ENCODE measurements around the gene FCAMR. TPM values are rescaled to one million over a fixed set of nuclear protein-coding genes. Genes with fewer than 3 reads are reported as not detected.

The FCAMR gene
- total RNA-seq, 2 experiments from 2014 or later, result not detected

GRCh38 chr1:206922524-206922923 lies 47.7 kb downstream of the FCAMR start:
- DNase-seq, result no peak
- Mint-ChIP-seq H3K4me1 (peaks cover 35% of the 10 kb centered on the region), H3K36me3 (ENCODE audit: low read depth) (peaks cover 24% of the 10 kb centered on the region), H3K27me3 (no peaks in the 10 kb centered on the region), H3K9me3 (no peaks in the 10 kb centered on the region), H3K4me3 (no peak overlapping the region), H3K27ac (no peak overlapping the region)
- ChIA-PET CTCF (interaction anchor here (0.6 to 2.9 kb wide), 15 partner anchors 9 to 310 kb away, joined by 3 to 31 read pairs (median 5); partner anchors contain the start of gene EIF2D), POLR2A (no interaction called here)

DNA sequence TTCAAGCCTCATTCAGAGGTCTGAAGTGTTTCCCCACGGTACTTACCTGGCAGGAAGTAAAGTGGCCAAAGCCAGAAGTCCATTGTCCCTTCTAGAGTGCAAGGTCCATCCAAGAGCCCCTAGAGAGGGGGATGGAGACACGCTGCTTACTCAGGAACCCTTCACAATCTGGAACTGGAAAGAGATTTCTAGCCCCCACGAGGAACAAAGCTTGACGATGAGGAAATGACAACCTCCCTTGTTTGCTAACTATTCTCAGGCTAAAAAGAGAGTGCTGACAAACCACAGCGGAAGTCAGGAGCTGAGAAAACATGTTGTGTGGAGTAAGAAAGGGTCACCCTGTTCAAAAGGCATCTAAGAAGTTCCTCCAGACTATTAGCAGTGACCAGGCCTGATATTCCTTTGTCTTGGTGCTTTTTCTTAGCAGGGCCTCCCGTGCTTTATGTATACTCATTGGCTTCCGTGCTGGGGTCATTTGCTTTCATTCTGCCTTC lies 48.4 kb downstream of the FCAMR start, which contains the start of gene FCMR:
FCMR (minus strand) TSS at position 170 of the 494 bp plus-strand sequence; CDS start at position 83, 87 bp downstream.
- DNase-seq, result peak; percentile 73
- no peak within 1 kb of the TSS for H3K4me3 Mint-ChIP-seq
- POLR2A ChIA-PET, result no interaction called here
- peaks cover 30% of the 10 kb centered on the region for H3K36me3 Mint-ChIP-seq (ENCODE audit: low read depth)
- H3K9me3 Mint-ChIP-seq, result no peaks in the 10 kb centered on the region
- peaks cover 40% of the 10 kb centered on the region for H3K4me1 Mint-ChIP-seq
- no peaks in the 10 kb centered on the region for H3K27me3 Mint-ChIP-seq
- CTCF ChIA-PET, result interaction anchor here (0.7 to 2.9 kb wide), 14 partner anchors 9 to 309 kb away, joined by 3 to 31 read pairs (median 4); partner anchors contain the start of gene EIF2D
- no peak within 1 kb of the TSS for H3K27ac Mint-ChIP-seq

GRCh38 chr1:206918076-206918475 lies 52.2 kb downstream of the FCAMR start:
- ChIA-PET POLR2A (no interaction called here), CTCF (interaction anchor here (0.6 to 1.7 kb wide), 12 partner anchors 9 to 364 kb away, joined by 3 to 7 read pairs (median 3); no protein-coding TSS in a partner anchor)
- Mint-ChIP-seq H3K27ac (peak overlapping the region; percentile 81), H3K36me3 (ENCODE audit: low read depth) (peaks cover 64% of the 10 kb centered on the region), H3K27me3 (no peaks in the 10 kb centered on the region), H3K4me1 (peaks cover 73% of the 10 kb centered on the region), H3K4me3 (peak overlapping the region; percentile 60), H3K9me3 (no peaks in the 10 kb centered on the region)
- no peak for DNase-seq

DNA sequence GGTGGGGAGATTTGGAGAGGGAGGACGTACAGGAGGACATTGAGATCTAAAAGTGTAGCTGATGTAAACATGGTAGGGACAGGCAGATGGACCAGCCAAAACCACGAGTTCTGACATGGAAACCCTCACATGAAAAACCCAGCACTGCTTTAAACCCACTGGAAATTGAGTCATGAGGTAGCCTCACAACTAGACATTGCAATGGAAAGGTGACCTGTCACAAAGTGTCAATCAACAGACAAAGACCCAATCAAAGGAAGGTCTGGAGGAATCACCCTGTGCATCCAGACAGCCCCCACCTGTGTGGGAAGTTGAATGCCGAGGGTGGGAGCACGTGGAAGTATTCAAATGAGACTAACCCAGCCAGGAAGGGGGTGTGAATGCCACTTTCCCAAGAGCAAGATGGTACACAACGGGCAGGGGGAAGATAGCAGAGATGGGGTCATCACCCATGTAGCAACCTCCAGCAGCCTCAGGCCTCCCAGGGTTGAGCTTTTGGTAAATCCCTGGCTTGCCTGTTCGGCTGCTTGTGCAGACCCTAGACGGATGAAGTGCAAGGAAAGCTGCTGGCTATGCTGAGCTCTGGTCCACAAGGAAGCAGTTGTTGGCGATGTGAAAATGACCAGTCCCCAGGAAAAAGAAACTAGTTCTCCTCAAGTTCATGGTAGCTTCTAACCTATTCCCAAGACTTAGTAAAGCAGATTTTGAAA lies 54.1 kb downstream of the FCAMR start:
- ChIA-PET POLR2A (no interaction called here), CTCF (interaction anchor here (0.6 to 2.2 kb wide), 10 partner anchors 9 to 183 kb away, joined by 3 to 5 read pairs (median 4); no protein-coding TSS in a partner anchor)
- peaks cover 82% of the 10 kb centered on the region for H3K36me3 Mint-ChIP-seq (ENCODE audit: low read depth)
- H3K4me1 Mint-ChIP-seq, result peaks cover 89% of the 10 kb centered on the region
- H3K27me3 Mint-ChIP-seq, result no peaks in the 10 kb centered on the region
- no peaks in the 10 kb centered on the region for H3K9me3 Mint-ChIP-seq
- peak overlapping the region; percentile 4 for H3K4me3 Mint-ChIP-seq
- no peak overlapping the region for H3K27ac Mint-ChIP-seq
- DNase-seq, result no peak

GRCh38 chr1:206915030-206915735 lies 55.1 kb downstream of the FCAMR start:
- POLR2A ChIA-PET, result no interaction called here
- no peaks in the 10 kb centered on the region for H3K9me3 Mint-ChIP-seq
- CTCF ChIA-PET, result interaction anchor here (1.0 to 4.0 kb wide), 5 partner anchors 15 to 189 kb away, joined by 3 to 32 read pairs (median 5); no protein-coding TSS in a partner anchor
- H3K27me3 Mint-ChIP-seq, result no peaks in the 10 kb centered on the region
- H3K4me1 Mint-ChIP-seq, result peaks cover 89% of the 10 kb centered on the region
- H3K4me3 Mint-ChIP-seq, result no peak overlapping the region
- peaks cover 82% of the 10 kb centered on the region for H3K36me3 Mint-ChIP-seq (ENCODE audit: low read depth)
- DNase-seq, result no peak
- H3K27ac Mint-ChIP-seq, result peak overlapping the region; percentile 71

DNA sequence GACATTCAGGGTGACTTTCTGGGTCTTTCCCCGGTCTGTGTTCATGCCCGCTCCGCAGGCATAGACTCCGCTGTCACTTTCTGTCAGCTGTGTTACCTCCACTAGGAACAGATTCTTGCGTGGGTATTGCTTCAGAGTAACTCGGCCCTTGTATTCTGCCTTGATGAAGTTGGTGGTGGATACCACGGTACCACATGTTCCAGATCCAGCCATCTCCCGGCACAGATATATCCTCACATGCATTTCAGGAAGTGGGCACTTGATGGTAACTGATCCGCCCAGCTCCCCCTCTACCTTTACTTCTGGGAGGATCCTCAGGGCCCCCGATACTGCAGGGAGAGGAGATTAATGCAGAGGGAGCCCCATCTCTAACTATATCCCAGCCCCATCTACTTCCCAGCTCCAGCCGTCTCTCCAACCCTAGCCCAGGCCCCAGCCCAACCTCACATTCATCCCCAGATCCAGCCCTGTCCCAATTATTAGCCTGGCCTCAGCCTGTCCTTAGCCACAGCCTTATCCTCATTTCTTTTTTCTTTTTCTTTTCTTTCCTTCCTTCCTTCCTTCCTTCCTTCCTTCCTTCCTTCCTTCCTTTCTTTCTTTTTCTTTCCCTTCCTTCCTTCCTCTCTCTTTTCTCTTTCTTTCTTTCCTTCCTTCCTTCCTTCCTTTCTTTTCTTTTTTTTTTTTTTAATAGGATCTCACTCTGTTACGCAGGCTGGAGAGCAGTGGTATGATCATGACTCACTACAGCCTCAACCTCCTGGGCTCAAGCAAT lies 56.3 kb downstream of the FCAMR start:
- H3K36me3 Mint-ChIP-seq (ENCODE audit: low read depth), result peaks cover 77% of the 10 kb centered on the region

DNA sequence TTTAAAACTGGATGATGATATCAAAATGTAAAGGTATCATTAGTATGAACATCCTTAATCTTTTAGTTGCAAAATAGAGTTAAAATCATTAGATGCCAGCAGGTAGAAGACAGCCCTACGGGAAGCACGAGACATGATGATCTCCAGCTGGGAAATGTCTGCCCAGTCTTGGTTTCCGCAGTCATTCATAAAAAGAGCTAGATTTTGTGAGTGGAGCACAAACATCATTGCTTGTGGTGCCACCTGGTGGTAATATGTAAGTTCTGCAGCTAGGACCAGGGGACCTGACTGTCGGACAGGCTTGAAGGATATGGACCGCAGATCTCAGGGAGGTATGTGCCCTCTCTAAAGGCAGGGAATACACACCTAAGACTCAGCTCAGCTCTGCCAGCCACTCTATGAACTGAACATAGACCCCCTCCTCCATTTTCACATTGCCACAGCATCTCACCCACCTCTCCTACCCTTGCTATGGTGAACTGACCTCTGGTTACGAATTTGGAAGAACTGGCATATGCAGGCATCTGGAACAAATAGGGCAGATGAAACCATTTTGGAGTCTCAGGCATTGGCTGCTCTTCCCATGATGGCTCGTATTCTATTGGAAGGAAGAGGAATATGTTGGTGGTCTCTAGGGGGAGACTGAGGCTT lies 57.7 kb downstream of the FCAMR start:
- peaks cover 81% of the 10 kb centered on the region for H3K36me3 Mint-ChIP-seq (ENCODE audit: low read depth)
- no peaks in the 10 kb centered on the region for H3K9me3 Mint-ChIP-seq
- no peak overlapping the region for H3K4me3 Mint-ChIP-seq
- H3K27me3 Mint-ChIP-seq, result no peaks in the 10 kb centered on the region
- peaks cover 88% of the 10 kb centered on the region for H3K4me1 Mint-ChIP-seq
- H3K27ac Mint-ChIP-seq, result no peak overlapping the region
- ChIA-PET CTCF (interaction anchor here (0.7 to 4.0 kb wide), 56 partner anchors 9 to 283 kb away, joined by 3 to 32 read pairs (median 4); partner anchors contain the start of genes DYRK3, FCMR and IL19), POLR2A (no interaction called here)
- peak; percentile 76 for DNase-seq

More for the DNA sequence above, 56.3 kb downstream of the FCAMR start:
- Mint-ChIP-seq H3K27me3 (no peaks in the 10 kb centered on the region), H3K4me3 (no peak overlapping the region), H3K27ac (no peak overlapping the region), H3K9me3 (no peaks in the 10 kb centered on the region), H3K4me1 (peaks cover 89% of the 10 kb centered on the region)
- ChIA-PET CTCF (interaction anchor here (0.7 to 4.0 kb wide), 6 partner anchors 11 to 188 kb away, joined by 3 to 32 read pairs (median 4); no protein-coding TSS in a partner anchor), POLR2A (no interaction called here)
- no peak for DNase-seq

GRCh38 chr1:206911064-206911663 lies 59.1 kb downstream of the FCAMR start:
- Mint-ChIP-seq H3K4me1 (peaks cover 87% of the 10 kb centered on the region), H3K36me3 (ENCODE audit: low read depth) (peaks cover 80% of the 10 kb centered on the region), H3K27me3 (no peaks in the 10 kb centered on the region), H3K9me3 (no peaks in the 10 kb centered on the region), H3K27ac (no peak overlapping the region), H3K4me3 (no peak overlapping the region)
- DNase-seq, result peak; percentile 46
- ChIA-PET CTCF (interaction anchor here (0.7 to 4.0 kb wide), 32 partner anchors 11 to 307 kb away, joined by 3 to 32 read pairs (median 4); partner anchors contain the start of gene FCMR), POLR2A (no interaction called here)

DNA sequence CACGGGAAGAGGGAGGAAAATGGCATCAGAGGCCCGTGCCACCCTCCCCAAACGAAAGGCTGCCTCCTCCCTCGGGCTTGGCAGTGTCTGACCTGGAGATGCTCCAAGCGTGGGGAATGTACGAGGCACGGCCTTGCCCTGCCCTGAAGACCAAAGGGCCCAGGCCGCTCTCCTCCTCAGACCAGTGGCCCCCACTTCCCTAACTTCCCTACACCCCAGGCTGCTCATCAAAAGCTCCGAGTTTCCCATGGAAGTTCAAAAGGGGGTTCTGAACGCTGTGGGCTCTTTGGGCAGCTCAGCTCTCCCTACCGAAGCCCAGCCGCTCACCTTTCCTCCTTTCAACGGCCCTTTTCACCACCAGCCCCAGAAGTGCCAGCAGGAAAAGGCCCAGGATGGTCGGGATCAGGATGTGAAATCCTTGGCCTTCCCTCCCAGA lies 60.4 kb downstream of the FCAMR start:
- ChIA-PET POLR2A (no interaction called here), CTCF (interaction anchor here (0.8 to 5.6 kb wide), 14 partner anchors 9 to 183 kb away, joined by 3 to 23 read pairs (median 6); partner anchors contain the start of genes FCMR and IL19)
- no peaks in the 10 kb centered on the region for H3K9me3 Mint-ChIP-seq
- H3K27me3 Mint-ChIP-seq, result no peaks in the 10 kb centered on the region
- no peak for DNase-seq
- peaks cover 79% of the 10 kb centered on the region for H3K36me3 Mint-ChIP-seq (ENCODE audit: low read depth)
- peak overlapping the region; percentile 25 for H3K4me3 Mint-ChIP-seq
- H3K27ac Mint-ChIP-seq, result no peak overlapping the region
- peaks cover 87% of the 10 kb centered on the region for H3K4me1 Mint-ChIP-seq

GRCh38 chr1:206909161-206909882 lies 60.9 kb downstream of the FCAMR start:
- H3K9me3 Mint-ChIP-seq, result no peaks in the 10 kb centered on the region
- DNase-seq, result peak; percentile 36
- H3K4me1 Mint-ChIP-seq, result peaks cover 87% of the 10 kb centered on the region
- H3K27ac Mint-ChIP-seq, result peak overlapping the region; percentile 17
- ChIA-PET CTCF (interaction anchor here (0.6 to 5.6 kb wide), 25 partner anchors 9 to 428 kb away, joined by 3 to 23 read pairs (median 4); partner anchors contain the start of genes EIF2D, FCMR and IL19), POLR2A (interaction anchor here (0.6 kb wide), 1 partner anchor 59 kb away, joined by 6 read pairs; no protein-coding TSS in a partner anchor)
- peak overlapping the region; percentile 25 for H3K4me3 Mint-ChIP-seq
- no peaks in the 10 kb centered on the region for H3K27me3 Mint-ChIP-seq
- peaks cover 80% of the 10 kb centered on the region for H3K36me3 Mint-ChIP-seq (ENCODE audit: low read depth)

GRCh38 chr1:206908038-206908437 lies 62.2 kb downstream of the FCAMR start:
- Mint-ChIP-seq H3K36me3 (ENCODE audit: low read depth) (peaks cover 82% of the 10 kb centered on the region), H3K4me1 (peaks cover 77% of the 10 kb centered on the region), H3K4me3 (no peak overlapping the region), H3K27me3 (no peaks in the 10 kb centered on the region), H3K9me3 (no peaks in the 10 kb centered on the region), H3K27ac (no peak overlapping the region)
- no peak for DNase-seq
- ChIA-PET CTCF (interaction anchor here (1.3 to 5.6 kb wide), 9 partner anchors 12 to 329 kb away, joined by 3 to 23 read pairs (median 8); partner anchors contain the start of genes EIF2D and FCMR), POLR2A (no interaction called here)

Data from activated CD4-positive, alpha-beta T cell treated with anti-CD3 and anti-CD28 coated beads, Interleukin-2, amount 10 ng/mL, durations not matched to agents 7 days and 5 days (primary cell).